Stimulated activated CD4-positive, alpha-beta T cell treated with anti-CD3 and anti-CD28 coated beads, Interleukin-1b, Interleukin-23, amount 100 ng/mL, for 48 hours (primary cell): ENCODE data around the gene NATD1.
"Not testable (repeated sequence)": the region's sequence is repeated elsewhere in the genome, so short reads cannot be mapped to it uniquely, and the experiment has no call there.

ENCODE experiments used
- DNase-seq: peaks from one replicate; pipeline ENCODE4 v3.0.0-alpha.2; 2020

Gene NATD1

DNA sequence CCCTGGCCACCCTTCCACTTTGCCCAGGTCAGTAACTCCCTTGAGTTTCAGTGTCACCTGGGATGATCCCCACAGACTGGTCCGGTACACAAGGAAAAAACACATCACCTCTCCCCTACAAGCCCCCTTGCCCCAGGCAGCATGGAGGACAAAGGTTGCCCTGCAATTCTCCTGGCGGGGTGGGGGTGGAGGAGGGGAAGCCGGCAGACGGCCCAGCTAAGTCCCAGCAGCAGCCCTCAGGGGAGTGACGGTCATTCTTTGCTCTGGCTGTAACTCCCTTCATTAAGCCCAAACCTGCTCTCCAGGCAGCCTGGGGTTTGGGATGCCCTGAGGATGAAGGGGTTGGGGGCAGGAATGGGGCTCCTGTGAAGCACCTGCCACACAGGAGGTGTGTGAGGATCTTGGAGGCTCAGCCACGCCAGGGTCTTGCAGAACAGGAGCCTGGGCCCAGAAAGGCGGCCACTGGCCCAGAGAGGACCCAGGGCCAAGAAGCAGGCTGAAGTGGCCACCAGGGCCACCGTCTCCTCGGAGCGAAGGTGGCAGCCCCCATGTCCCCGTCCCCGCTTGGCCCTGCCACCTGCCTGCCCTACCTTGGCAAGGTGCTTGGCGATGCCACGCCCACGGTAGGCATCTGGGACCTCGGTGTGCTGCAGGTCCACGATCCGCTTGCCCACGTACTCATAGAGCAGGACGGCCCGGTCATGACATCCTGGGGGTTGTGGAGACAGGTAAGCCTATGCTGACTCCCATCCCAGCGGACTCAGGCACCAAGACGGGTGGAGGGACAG is 9.5 kb downstream of the NATD1 start:
- DNase-seq = no peak

GRCh38 chr17:21242780-21243515 is 10.3 kb downstream of the NATD1 start:
- no peak for DNase-seq

GRCh38 chr17:21242026-21242697 is 11.0 kb downstream of the NATD1 start:
- no peak for DNase-seq

GRCh38 chr17:21241564-21241963 is 11.6 kb downstream of the NATD1 start:
- DNase-seq = no peak

GRCh38 chr17:21240369-21241055 is 12.7 kb downstream of the NATD1 start:
- DNase-seq = no peak

DNA sequence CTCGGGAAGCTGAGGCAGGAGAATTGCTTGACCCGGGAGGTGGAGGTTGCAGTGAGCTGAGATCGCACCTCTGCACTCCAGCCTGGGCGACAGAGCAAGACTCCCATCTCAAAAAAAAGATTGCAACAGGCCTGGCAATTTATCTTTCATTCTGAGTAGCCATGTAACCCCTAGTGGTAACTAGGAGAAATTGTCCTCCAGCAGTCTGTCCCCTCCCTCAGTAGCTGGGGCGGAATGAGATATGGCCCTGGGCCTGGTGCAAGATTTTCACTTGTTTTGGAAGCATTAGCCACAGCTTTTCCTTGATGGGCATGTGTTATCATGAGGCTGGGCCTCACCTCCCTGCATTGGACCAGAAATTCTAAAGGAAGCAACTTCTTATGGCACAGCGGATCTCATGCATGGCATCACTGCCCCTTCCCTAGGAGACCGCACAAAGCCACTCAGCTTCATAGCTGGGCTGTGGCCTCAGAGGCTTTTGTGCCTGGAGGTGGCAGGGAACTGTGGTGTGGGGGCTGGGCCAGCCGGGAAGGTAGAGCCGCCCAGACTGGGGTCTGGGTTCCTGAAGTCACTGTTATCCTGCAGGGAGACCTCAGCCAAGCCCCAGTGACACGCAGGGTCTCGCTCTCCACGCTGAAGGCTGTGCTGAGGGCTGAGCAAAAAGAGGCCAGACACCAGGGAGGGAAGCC is 13.4 kb downstream of the NATD1 start:
- no peak for DNase-seq

GRCh38 chr17:21235921-21236320 is 17.3 kb downstream of the NATD1 start:
- DNase-seq = no peak

- DNase-seq = no peak
These were observed 19.4 kb downstream of the NATD1 start for GRCh38 chr17:21233581-21234347.

GRCh38 chr17:21232033-21232749 is 21.0 kb downstream of the NATD1 start:
- no peak for DNase-seq

- no peak for DNase-seq
These were observed 21.7 kb downstream of the NATD1 start for GRCh38 chr17:21231533-21231932.

DNA sequence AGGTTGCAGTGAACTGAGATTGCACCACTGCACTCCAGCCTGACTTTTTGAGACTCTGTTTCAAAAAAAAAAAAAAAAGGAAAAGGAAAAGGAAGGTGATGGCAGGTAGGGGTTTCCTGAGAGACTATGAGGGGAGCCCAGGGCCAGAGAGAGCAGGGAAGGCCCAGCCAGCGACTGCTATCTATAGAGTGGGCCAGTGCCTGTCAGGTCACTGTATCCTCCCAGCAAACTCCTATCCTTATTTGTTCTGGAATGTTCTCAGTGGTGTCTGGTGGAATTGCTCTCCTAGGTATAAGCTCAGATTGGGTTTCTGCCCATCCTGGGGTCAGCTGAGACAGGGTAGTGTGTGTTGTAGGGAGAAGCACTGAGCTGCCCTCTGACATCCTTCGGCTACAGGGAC is 24.4 kb downstream of the NATD1 start:
- DNase-seq = no peak

DNA sequence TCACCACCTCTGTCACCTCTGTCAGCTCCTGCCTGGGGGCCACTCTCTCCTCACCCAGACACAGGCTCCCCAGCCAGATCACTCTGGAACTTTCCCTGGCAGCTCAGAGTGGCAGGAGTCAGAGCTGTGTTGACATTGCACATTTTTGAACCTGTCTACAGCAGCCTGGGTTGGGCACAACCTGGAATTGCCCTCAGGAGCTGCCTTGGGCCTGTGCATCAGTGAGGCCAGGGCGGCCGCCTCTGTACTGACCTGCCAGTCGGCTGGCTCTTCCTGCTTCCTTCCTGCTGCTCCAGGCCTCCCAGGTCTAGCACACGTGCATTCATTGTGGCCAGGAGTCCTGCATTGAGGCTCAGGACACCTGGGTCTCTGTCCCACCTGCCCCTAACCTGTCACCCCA is 25.1 kb downstream of the NATD1 start:
- no peak for DNase-seq

DNA sequence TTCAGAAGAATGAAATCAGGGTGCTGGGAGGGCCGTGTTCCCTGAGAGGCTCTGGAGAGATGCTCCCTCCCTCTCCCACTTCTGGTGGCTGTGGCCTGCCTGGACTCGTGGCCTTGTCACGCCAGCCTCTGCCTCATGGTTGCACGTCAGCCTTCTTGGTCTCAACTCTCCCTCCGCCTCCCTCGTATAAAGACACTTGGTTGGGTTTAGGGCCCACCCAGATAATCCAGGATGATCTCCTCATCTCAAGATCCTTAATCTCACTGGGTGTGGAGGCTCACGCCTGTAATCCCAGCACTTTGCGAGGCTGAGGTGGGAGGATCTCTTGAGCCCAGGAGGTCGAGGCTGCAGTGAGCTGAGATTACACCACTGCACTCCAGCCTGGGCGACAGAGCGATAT is 25.9 kb downstream of the NATD1 start:
- not testable (repeated sequence) for DNase-seq

- DNase-seq = no peak
These were observed 30.1 kb downstream of the NATD1 start for GRCh38 chr17:21223086-21223485.

GRCh38 chr17:21218831-21219380 is 34.3 kb downstream of the NATD1 start:
- no peak for DNase-seq

- DNase-seq = peak; percentile 65
These were observed 35.1 kb downstream of the NATD1 start for GRCh38 chr17:21218101-21218500.

DNA sequence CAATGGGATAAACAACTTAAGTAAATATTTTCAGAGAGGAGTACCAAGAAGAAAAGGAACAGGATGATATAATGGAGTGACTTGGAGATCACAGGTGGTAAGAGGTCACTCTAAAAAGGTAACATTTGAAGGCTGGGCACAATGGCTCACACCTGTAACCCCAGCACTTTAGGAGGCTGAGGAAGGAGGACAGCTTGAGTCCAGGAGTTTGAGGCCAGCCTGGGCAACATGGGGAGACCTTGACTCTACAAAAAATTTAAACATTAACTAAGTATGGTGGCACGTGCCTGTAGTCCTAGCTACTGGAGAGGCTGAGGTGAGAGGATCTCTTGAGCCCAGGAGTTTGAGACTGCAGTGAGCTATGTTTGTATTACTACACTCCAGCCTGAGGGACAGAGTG is 35.9 kb downstream of the NATD1 start:
- no peak for DNase-seq

DNA sequence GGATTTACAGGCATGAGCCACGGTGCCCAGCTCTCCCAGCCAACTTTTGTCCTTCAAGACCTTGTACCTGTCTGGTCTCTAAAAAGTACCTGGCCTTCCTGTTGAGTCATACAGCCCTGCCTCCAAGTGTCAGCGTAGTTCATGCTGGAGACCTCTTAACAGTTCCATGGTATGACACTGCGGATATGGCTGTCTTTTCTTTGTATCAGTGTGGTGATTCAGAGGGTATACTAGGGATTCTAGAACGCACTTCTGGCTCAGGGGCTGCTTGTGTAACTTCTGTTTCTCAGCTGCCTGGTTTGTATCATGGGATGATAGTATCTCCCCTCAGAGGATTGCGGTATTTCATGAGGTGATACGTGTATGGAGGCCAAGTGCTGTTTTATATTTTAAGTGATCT is 37.3 kb downstream of the NATD1 start:
- no peak for DNase-seq

DNA sequence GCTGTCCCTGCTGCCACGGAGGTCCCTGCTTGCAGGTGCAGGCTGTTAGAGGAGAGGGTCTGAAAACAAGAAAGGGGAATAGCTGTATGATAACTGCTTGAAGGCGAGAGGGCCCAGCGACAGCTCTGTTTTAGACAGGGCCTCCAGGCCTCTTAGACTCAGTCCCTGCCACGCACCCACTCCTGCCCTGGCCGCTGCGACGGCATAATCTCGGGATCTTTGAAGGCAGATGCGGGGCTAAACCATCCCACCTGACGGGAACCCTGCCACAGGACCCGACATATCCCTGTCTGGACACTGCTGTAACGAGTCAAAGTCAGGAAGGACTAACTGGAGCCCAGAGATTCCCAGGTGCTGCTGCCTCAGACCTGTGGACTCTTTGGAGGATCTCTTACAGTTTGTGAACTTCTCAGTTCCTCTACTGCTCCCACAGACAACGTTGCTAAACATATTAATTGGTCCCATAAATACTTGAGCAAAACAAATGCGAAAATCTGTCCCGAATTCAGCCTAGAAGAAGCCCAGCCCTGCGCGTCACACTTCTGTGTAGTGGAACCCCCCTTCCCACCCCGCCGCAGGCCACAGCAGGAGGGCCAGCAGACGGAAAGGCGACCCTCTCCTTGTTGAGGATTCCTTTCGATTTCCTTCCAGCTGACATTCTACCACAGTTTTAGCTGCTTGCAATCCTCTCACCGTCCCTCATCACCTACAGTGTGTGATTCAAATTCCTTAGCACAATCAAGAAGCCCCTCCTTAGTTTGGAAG is 38.3 kb downstream of the NATD1 start:
- DNase-seq = no peak
